ENCODE measurements around the gene COG5. TPM values are rescaled to one million over a fixed set of nuclear protein-coding genes. Genes with fewer than 3 reads are reported as not detected.

COG5 gene
- total and polyA plus RNA-seq, 2 experiments from 2014 or later = 15.4 to 36.5 TPM

DNA sequence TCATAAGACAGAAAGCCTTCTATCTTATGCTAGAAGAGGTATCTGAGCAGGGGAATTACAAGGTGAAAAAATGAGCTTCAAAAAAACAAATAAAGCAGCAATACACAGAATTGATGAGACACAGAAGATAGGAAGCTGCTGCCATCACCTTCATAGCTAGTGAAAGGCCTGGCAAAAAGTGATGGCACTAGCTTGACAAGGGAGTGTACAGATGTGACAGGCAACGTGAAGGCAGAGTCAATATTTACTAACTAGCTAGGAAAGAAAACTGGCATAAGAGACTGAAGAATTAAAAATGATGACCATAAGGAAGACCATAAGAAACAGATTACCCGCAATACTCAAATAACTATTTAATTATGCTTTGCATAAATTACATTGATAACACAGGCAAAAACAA, 84.4 kb downstream of the COG5 start (continued):
- TF ChIP-seq, protein P1, sequence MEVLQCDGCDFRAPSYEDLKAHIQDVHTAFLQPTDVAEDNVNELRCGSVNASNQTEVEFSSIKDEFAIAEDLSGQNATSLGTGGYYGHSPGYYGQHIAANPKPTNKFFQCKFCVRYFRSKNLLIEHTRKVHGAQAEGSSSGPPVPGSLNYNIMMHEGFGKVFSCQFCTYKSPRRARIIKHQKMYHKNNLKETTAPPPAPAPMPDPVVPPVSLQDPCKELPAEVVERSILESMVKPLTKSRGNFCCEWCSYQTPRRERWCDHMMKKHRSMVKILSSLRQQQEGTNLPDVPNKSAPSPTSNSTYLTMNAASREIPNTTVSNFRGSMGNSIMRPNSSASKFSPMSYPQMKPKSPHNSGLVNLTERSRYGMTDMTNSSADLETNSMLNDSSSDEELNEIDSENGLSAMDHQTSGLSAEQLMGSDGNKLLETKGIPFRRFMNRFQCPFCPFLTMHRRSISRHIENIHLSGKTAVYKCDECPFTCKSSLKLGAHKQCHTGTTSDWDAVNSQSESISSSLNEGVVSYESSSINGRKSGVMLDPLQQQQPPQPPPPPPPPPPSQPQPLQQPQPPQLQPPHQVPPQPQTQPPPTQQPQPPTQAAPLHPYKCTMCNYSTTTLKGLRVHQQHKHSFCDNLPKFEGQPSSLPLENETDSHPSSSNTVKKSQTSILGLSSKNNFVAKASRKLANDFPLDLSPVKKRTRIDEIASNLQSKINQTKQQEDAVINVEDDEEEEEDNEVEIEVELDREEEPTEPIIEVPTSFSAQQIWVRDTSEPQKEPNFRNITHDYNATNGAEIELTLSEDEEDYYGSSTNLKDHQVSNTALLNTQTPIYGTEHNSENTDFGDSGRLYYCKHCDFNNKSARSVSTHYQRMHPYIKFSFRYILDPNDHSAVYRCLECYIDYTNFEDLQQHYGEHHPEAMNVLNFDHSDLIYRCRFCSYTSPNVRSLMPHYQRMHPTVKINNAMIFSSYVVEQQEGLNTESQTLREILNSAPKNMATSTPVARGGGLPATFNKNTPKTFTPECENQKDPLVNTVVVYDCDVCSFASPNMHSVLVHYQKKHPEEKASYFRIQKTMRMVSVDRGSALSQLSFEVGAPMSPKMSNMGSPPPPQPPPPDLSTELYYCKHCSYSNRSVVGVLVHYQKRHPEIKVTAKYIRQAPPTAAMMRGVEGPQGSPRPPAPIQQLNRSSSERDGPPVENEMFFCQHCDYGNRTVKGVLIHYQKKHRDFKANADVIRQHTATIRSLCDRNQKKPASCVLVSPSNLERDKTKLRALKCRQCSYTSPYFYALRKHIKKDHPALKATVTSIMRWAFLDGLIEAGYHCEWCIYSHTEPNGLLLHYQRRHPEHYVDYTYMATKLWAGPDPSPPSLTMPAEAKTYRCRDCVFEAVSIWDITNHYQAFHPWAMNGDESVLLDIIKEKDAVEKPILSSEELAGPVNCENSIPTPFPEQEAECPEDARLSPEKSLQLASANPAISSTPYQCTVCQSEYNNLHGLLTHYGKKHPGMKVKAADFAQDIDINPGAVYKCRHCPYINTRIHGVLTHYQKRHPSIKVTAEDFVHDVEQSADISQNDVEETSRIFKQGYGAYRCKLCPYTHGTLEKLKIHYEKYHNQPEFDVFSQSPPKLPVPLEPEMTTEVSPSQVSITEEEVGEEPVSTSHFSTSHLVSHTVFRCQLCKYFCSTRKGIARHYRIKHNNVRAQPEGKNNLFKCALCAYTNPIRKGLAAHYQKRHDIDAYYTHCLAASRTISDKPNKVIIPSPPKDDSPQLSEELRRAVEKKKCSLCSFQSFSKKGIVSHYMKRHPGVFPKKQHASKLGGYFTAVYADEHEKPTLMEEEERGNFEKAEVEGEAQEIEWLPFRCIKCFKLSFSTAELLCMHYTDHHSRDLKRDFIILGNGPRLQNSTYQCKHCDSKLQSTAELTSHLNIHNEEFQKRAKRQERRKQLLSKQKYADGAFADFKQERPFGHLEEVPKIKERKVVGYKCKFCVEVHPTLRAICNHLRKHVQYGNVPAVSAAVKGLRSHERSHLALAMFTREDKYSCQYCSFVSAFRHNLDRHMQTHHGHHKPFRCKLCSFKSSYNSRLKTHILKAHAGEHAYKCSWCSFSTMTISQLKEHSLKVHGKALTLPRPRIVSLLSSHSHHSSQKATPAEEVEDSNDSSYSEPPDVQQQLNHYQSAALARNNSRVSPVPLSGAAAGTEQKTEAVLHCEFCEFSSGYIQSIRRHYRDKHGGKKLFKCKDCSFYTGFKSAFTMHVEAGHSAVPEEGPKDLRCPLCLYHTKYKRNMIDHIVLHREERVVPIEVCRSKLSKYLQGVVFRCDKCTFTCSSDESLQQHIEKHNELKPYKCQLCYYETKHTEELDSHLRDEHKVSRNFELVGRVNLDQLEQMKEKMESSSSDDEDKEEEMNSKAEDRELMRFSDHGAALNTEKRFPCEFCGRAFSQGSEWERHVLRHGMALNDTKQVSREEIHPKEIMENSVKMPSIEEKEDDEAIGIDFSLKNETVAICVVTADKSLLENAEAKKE (CRISPR knock-in tag; IDR thresholded peaks at IDR 0.05) = no peak
- TF ChIP-seq JUNB (IDR thresholded peaks at IDR 0.05; ENCODE audit: unreplicated experiment) (no peak), ZNF331 (CRISPR knock-in tag; IDR thresholded peaks at IDR 0.05; ENCODE audit: low read depth) (no peak), EZH2 (IDR thresholded peaks at IDR 0.05; ENCODE audit: low read depth, unreplicated experiment) (no peak), EZH2phosphoT487 (IDR thresholded peaks at IDR 0.05; ENCODE audit: unreplicated experiment) (no peak)
- TF ChIP-seq, protein P2, sequence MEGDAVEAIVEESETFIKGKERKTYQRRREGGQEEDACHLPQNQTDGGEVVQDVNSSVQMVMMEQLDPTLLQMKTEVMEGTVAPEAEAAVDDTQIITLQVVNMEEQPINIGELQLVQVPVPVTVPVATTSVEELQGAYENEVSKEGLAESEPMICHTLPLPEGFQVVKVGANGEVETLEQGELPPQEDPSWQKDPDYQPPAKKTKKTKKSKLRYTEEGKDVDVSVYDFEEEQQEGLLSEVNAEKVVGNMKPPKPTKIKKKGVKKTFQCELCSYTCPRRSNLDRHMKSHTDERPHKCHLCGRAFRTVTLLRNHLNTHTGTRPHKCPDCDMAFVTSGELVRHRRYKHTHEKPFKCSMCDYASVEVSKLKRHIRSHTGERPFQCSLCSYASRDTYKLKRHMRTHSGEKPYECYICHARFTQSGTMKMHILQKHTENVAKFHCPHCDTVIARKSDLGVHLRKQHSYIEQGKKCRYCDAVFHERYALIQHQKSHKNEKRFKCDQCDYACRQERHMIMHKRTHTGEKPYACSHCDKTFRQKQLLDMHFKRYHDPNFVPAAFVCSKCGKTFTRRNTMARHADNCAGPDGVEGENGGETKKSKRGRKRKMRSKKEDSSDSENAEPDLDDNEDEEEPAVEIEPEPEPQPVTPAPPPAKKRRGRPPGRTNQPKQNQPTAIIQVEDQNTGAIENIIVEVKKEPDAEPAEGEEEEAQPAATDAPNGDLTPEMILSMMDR (conservative IDR thresholded peaks at IDR 0.05; ENCODE audit: low read depth in 2 of 2) = no peak

DNA sequence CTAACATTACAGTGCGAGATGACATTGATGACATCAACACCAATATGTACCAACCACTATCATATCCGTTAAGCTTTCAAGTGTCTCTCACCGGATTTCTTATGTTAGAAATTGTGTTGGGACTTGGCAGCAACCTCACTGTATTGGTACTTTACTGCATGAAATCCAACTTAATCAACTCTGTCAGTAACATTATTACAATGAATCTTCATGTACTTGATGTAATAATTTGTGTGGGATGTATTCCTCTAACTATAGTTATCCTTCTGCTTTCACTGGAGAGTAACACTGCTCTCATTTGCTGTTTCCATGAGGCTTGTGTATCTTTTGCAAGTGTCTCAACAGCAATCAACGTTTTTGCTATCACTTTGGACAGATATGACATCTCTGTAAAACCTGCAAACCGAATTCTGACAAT, 89.6 kb downstream of the COG5 start:
- Histone ChIP-seq H4K20me1 (replicated peaks; ENCODE audit: insufficient read depth) (no peaks in the 10 kb centered on the region), H3K79me2 (replicated peaks; ENCODE audit: insufficient read depth) (no peaks in the 10 kb centered on the region), H3K27me3 (ENCODE audit: insufficient read depth) (no peaks in the 10 kb centered on the region), H3K36me3 (ENCODE audit: insufficient read depth) (no peaks in the 10 kb centered on the region), H3K4me3 (no peak overlapping the region), H2AFZ (no peak overlapping the region), H3K4me2 (no peak overlapping the region), H3K4me1 (ENCODE audit: insufficient read depth) (no peaks in the 10 kb centered on the region), H3F3A (replicated peaks; ENCODE audit: low read depth) (no peaks in the 10 kb centered on the region), H3K27ac (ENCODE audit: low read depth) (no peak overlapping the region), H3K9me2 (ENCODE audit: insufficient read depth) (no peaks in the 10 kb centered on the region)
- Mint-ChIP-seq H3K36me3 (ENCODE audit: low read depth) (no peaks in the 10 kb centered on the region), H3K4me1 (peaks cover 8% of the 10 kb centered on the region), H3K27me3 (ENCODE audit: insufficient read depth, low read depth, poor library complexity) (no peaks in the 10 kb centered on the region), H3K4me3 (no peak overlapping the region), H3K9me3 (no peaks in the 10 kb centered on the region), H3K27ac (no peak overlapping the region)
- ATAC-seq (no peak), DNase-seq (ENCODE audit: low spot score) (no peak)
- no peak for TF ChIP-seq JUNB (IDR thresholded peaks at IDR 0.05; ENCODE audit: unreplicated experiment)
- no peak for TF ChIP-seq CREB1 (CRISPR knock-in tag; IDR thresholded peaks at IDR 0.05; ENCODE audit: low read depth)
- no peak for TF ChIP-seq EZH2 (IDR thresholded peaks at IDR 0.05; ENCODE audit: low read depth, unreplicated experiment)
- TF ChIP-seq EZH2phosphoT487 (IDR thresholded peaks at IDR 0.05; ENCODE audit: unreplicated experiment) = no peak
- no peak for TF ChIP-seq POLR2AphosphoS5 (IDR thresholded peaks at IDR 0.05; ENCODE audit: low read depth)
- TF ChIP-seq, protein P1 (CRISPR knock-in tag; IDR thresholded peaks at IDR 0.05) = no peak
